CD14-positive monocyte (primary cell): ENCODE measurements around the gene C19orf25. TPM values are rescaled to one million over a fixed set of nuclear protein-coding genes. Genes with fewer than 3 reads are reported as not detected.

ENCODE experiments used
- DNase-seq, 3 donors: peaks; one replicate each; pipeline ENCODE4 v3.0.0-alpha.2; 2011 to 2022
- H2AFZ ChIP-seq: 2 replicates; pipeline ENCODE4 v1.6.0; 2012; ENCODE audit warnings: mild to moderate bottlenecking, low read depth, low read length, inconsistent platforms; ENCODE audit not compliant: insufficient read depth, poor library complexity, severe bottlenecking
- H3K27ac ChIP-seq, 2 donors: 1 replicate in 1 of 2; 2 replicates in 1 of 2; pipeline ENCODE4 v1.5.1; 2012 to 2013; ENCODE audit warnings: low read length in 2 of 2, control low read depth in 1 of 2, inconsistent platforms in 1 of 2, low read depth in 1 of 2, mild to moderate bottlenecking in 1 of 2
- H3K27me3 ChIP-seq, 2 donors: one replicate each; pipeline versions ENCODE4 v1.6.0 to v1.6.1; 2011 to 2013; ENCODE audit warnings: low read length in 2 of 2; ENCODE audit not compliant: control insufficient read depth in 2 of 2, insufficient read depth in 2 of 2
- H3K36me3 ChIP-seq, 2 donors: replicated peaks in 1 of 2; 1 replicate in 1 of 2; 2 replicates in 1 of 2; pipeline versions ENCODE4 v1.5.1 to v1.6.1; 2012 to 2013; ENCODE audit warnings: low read length in 2 of 2, control low read depth in 1 of 2, inconsistent platforms in 1 of 2, mild to moderate bottlenecking in 1 of 2; ENCODE audit not compliant: insufficient read depth in 2 of 2, control insufficient read depth in 1 of 2
- H3K4me1 ChIP-seq, 2 donors: 1 replicate in 1 of 2; 2 replicates in 1 of 2; pipeline versions ENCODE4 v1.5.1 to v1.6.1; 2012 to 2013; ENCODE audit warnings: low read length in 2 of 2, control low read depth in 1 of 2, inconsistent platforms in 1 of 2, mild to moderate bottlenecking in 1 of 2, moderate library complexity in 1 of 2; ENCODE audit not compliant: insufficient read depth in 2 of 2, control insufficient read depth in 1 of 2
- H3K4me2 ChIP-seq: replicated peaks from 2 replicates; pipeline ENCODE3; 2012; ENCODE audit warnings: low read length, moderate library complexity, mild to moderate bottlenecking; ENCODE audit not compliant: poor library complexity, severe bottlenecking; ENCODE audit errors: extremely low read depth
- H3K4me3 ChIP-seq, 3 experiments: fragments of 200-600 bp in 1 of 3; sonication (generic) in 1 of 3; replicated peaks in 1 of 3; 1 replicate in 2 of 3; 2 replicates in 1 of 3; pipeline ENCODE4 v1.5.1; 2011 to 2013; ENCODE audit warnings: low read length in 3 of 3, mild to moderate bottlenecking in 3 of 3, control low read depth in 2 of 3, low read depth in 2 of 3, inconsistent platforms in 1 of 3, moderate library complexity in 1 of 3
- H3K79me2 ChIP-seq: 2 replicates; pipeline ENCODE4 v1.6.0; 2012; ENCODE audit warnings: mild to moderate bottlenecking, control low read depth, inconsistent platforms, low read length, moderate library complexity; ENCODE audit not compliant: insufficient read depth
- H3K9ac ChIP-seq: 2 replicates; pipeline ENCODE4 v1.6.0; 2017; ENCODE audit warnings: low read length, mild to moderate bottlenecking; ENCODE audit not compliant: insufficient read depth, poor library complexity, severe bottlenecking
- H3K9me3 ChIP-seq, 2 donors: replicated peaks in 1 of 2; 1 replicate in 1 of 2; 2 replicates in 1 of 2; pipeline versions ENCODE4 v1.5.1 to v1.6.1; 2012 to 2013; ENCODE audit warnings: low read length in 2 of 2, control low read depth in 1 of 2; ENCODE audit not compliant: control insufficient read depth in 1 of 2, insufficient read depth in 1 of 2
- H4K20me1 ChIP-seq: 2 replicates; pipeline ENCODE4 v1.6.0; 2012; ENCODE audit warnings: mild to moderate bottlenecking, low read length, control low read depth, moderate library complexity; ENCODE audit not compliant: insufficient read depth
- H3K27ac Mint-ChIP-seq, 7 donors: one replicate each; pipeline ENCODE4 v1.8.0; 2020; ENCODE audit warnings: mild to moderate bottlenecking in 7 of 7, mixed read lengths in 7 of 7, moderate library complexity in 6 of 7, inconsistent platforms in 2 of 7
- H3K27me3 Mint-ChIP-seq, 3 donors: one replicate each; pipeline ENCODE4 v1.8.0; 2021 to 2022; ENCODE audit warnings: low read depth in 3 of 3, mild to moderate bottlenecking in 3 of 3, mixed read lengths in 3 of 3, moderate library complexity in 3 of 3, inconsistent platforms in 1 of 3
- H3K36me3 Mint-ChIP-seq, 2 donors: one replicate each; pipeline ENCODE4 v1.8.0; 2020; ENCODE audit warnings: mixed read lengths in 2 of 2, inconsistent platforms in 1 of 2, mild to moderate bottlenecking in 1 of 2
- H3K4me1 Mint-ChIP-seq: one replicate; pipeline ENCODE4 v1.8.0; 2020; ENCODE audit warnings: mild to moderate bottlenecking, mixed read lengths
- H3K4me3 Mint-ChIP-seq, 2 donors: one replicate each; pipeline ENCODE4 v1.8.0; 2020; ENCODE audit warnings: mild to moderate bottlenecking in 2 of 2, mixed read lengths in 2 of 2, moderate library complexity in 1 of 2
- H3K9me3 Mint-ChIP-seq, 7 donors: one replicate each; pipeline ENCODE4 v1.8.0; 2020 to 2022; ENCODE audit warnings: mixed read lengths in 7 of 7, mild to moderate bottlenecking in 6 of 7, moderate library complexity in 6 of 7, inconsistent platforms in 2 of 7
- WGBS: methylation state at CpG from one replicate; pipeline ENCODE4 v1.1.5; 2013; ENCODE audit warnings: missing lambda C conversion rate; ENCODE audit not compliant: insufficient coverage; 5-methylcytosine and 5-hydroxymethylcytosine counted together
- intact Hi-C, 2 donors: fragments of 100-400 bp; cut with micrococcal nuclease; formaldehyde crosslinking; loops; one replicate each; pipeline versions ENCODE4 v1.15.0 to v1.15.1; 2023
- polyA plus RNA-seq, 3 donors: library from polyadenylated mRNA; depleted of rRNA in 1 of 3; unstranded in 2 of 3; stranded (reverse) in 1 of 3; fragments of 300-500 nt in 2 of 3; fragments of >200 nt in 1 of 3; fragmentation: Illumina TruSeq in 2 of 3; gene quantifications; 1 replicate in 2 of 3; 2 replicates in 1 of 3; pipeline ENCODE4 v1.2.3, GENCODE V29; 2012 to 2021
- TF ChIP-seq, protein P1 (sequence below): fragments of 200-600 bp; IDR thresholded peaks from one replicate; pipeline ENCODE4 v1.8.0; 2022; ENCODE audit warnings: antibody characterized with exemption, mild to moderate bottlenecking

C19orf25 gene
- polyA plus RNA-seq, 3 donors, result 18.2 to 20.9 (median 19.9) TPM

DNA sequence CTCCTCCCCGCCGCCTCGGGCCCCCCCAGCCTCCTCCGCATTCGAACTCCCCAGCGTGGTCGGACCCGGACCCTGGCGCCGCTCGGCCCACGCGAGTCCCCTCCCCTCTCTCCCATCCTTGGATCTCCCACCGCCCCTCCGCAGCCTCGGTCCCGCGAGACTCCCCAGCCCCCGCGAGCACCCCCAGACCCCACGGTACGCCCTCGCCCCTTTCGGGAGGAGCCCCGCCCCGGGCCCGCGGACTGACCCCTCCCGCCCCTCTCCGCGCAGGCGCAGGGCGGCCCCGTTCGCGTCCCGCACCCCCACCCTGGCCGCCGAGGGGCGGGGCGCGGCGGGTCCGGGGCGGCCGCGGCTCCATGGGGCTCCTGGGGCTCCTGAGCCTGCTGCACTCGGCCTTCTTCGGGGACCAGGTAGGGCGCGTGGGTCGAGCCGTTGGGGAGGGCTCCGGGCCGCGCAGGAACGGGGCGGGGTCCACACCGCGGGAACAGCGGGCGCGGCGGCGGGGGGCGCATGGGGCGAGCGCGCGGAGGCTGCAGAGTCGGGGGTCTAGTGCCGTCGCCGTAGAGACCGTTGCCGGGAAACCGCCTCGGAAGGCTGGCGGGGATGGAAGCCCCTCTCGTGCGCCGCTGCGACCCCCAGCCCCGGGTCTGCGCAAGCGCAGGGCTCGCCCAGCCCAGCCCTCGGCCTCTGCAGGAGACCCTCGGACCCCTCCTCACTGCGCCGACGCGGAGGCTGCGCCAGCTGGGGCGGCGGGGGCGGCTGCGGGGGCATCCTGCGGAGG, 32.9 kb downstream of the C19orf25 start:
- Mint-ChIP-seq H3K36me3 (peaks cover 17 to 25% of the 10 kb centered on the region in 2 donors), H3K4me1 (peaks cover 17% of the 10 kb centered on the region), H3K27ac (no peak overlapping the region), H3K27me3 (peaks cover 48 to 72% (median 52%) of the 10 kb centered on the region in 3 donors), H3K9me3 (peaks cover 0 to 27% (median 15%) of the 10 kb centered on the region in 7 donors), H3K4me3 (no peak overlapping the region)
- peaks cover 0 to 23% of the 10 kb centered on the region in 2 donors for H3K9me3 ChIP-seq
- WGBS, result 1% methylated on average over 94 of the region's 99 CpGs
- intact Hi-C loops, result loop anchor here in 1 of 2 donors (10.0 kb wide), 1 partner anchor 69 kb away; the partner anchor contains the start of gene ADAMTSL5
- no peak overlapping the region for H3K27ac ChIP-seq
- H3K4me2 ChIP-seq, result peak overlapping the region; percentile 87
- H3K27me3 ChIP-seq, result peaks cover 40 to 61% of the 10 kb centered on the region in 2 donors
- peaks cover 60% of the 10 kb centered on the region for H4K20me1 ChIP-seq
- H3K9ac ChIP-seq, result no peak overlapping the region
- no peak overlapping the region for H2AFZ ChIP-seq
- peaks cover 11 to 17% of the 10 kb centered on the region in 2 donors for H3K36me3 ChIP-seq
- H3K4me1 ChIP-seq, result peaks cover 14 to 32% of the 10 kb centered on the region in 2 donors
- H3K4me3 ChIP-seq, result no peak overlapping the region
- H3K79me2 ChIP-seq, result peaks cover 1% of the 10 kb centered on the region
- TF ChIP-seq, protein P1, sequence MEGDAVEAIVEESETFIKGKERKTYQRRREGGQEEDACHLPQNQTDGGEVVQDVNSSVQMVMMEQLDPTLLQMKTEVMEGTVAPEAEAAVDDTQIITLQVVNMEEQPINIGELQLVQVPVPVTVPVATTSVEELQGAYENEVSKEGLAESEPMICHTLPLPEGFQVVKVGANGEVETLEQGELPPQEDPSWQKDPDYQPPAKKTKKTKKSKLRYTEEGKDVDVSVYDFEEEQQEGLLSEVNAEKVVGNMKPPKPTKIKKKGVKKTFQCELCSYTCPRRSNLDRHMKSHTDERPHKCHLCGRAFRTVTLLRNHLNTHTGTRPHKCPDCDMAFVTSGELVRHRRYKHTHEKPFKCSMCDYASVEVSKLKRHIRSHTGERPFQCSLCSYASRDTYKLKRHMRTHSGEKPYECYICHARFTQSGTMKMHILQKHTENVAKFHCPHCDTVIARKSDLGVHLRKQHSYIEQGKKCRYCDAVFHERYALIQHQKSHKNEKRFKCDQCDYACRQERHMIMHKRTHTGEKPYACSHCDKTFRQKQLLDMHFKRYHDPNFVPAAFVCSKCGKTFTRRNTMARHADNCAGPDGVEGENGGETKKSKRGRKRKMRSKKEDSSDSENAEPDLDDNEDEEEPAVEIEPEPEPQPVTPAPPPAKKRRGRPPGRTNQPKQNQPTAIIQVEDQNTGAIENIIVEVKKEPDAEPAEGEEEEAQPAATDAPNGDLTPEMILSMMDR, result no peak
- no peak for DNase-seq

DNA sequence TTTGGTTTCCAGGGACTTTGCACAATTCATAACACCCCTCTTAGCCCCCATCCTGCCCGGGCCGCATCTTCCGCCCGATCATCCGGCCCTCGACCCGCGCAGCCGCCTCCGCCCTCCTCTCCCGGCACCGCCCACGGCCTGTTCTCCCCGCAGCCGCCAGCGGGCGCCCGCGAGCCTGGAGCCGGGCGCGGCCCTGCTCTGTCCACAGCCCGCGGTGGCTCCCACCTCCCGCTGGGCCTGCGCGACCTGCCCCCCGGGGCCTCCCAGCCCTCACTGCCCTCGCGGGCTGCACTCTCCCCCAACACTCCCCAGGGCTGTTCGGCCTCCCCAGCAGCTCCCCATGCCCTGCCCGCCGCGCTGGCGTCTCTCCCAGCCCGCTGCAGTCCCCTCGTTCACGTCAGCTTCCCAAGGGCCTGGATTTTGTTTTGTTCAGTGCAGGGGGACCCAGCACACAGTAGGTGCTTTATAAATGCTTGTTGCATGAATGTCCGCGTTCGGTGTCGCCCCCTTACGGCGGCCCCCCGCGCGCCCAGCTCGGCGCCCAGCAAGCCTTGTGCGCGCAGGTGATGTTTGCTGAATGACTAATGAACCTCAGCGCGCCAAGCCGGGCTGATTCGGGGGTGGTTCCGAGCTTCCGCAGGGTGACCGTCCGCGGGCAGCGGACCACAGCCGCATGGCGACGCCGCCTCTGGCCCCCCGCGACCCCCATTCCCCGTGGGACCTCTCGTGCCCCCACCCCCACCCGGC, 33.7 kb downstream of the C19orf25 start:
- 4% methylated on average over 67 of the region's 70 CpGs for WGBS
- Histone ChIP-seq H3K9ac (peak overlapping the region; percentile 57), H3K36me3 (peaks cover 18 to 25% of the 10 kb centered on the region in 2 donors), H3K9me3 (peaks cover 0 to 18% of the 10 kb centered on the region in 2 donors), H3K4me2 (peak overlapping the region; percentile 87), H3K4me3 (peak overlapping the region; percentile 1 to 74 (median 37)), H3K79me2 (peaks cover 7% of the 10 kb centered on the region), H3K4me1 (peaks cover 14 to 32% of the 10 kb centered on the region in 2 donors), H2AFZ (peak overlapping the region; percentile 82), H3K27me3 (peaks cover 33 to 53% of the 10 kb centered on the region in 2 donors), H4K20me1 (peaks cover 68% of the 10 kb centered on the region), H3K27ac (no peak overlapping the region)
- Mint-ChIP-seq H3K9me3 (peaks cover 0 to 21% (median 11%) of the 10 kb centered on the region in 7 donors), H3K4me3 (peak overlapping the region; percentile 69 to 87), H3K27ac (no peak overlapping the region), H3K36me3 (peaks cover 24 to 27% of the 10 kb centered on the region in 2 donors), H3K27me3 (peaks cover 40 to 65% (median 44%) of the 10 kb centered on the region in 3 donors), H3K4me1 (peaks cover 20% of the 10 kb centered on the region)
- TF ChIP-seq, protein P1, result peak; percentile 96
- intact Hi-C loops, result loop anchor here in 1 of 2 donors (10.0 kb wide), 1 partner anchor 69 kb away; the partner anchor contains the start of gene ADAMTSL5
- peak; percentile 39 to 61 (median 59) for DNase-seq
